GM12891 (cell line): ENCODE measurements around the gene SPOPL.

Experiments
- POLR2A ChIP-seq: IDR thresholded peaks from 2 replicates; pipeline ENCODE4 v1.6.1; 2011; ENCODE audit warnings: low read depth, low read length, control low read depth
- POLR2AphosphoS5 ChIP-seq: IDR thresholded peaks from 2 replicates; pipeline ENCODE4 v1.6.1; 2011; ENCODE audit warnings: low read depth, low read length, control low read depth
- POU2F2 ChIP-seq: IDR thresholded peaks from 2 replicates; pipeline ENCODE4 v1.6.1; 2011; ENCODE audit warnings: low read depth, mild to moderate bottlenecking, control low read depth, low read length, moderate library complexity
- TAF1 ChIP-seq: IDR thresholded peaks from 2 replicates; pipeline ENCODE4 v1.6.1; 2011; ENCODE audit warnings: low read depth, low read length, control low read depth

GRCh38 chr2:138548796-138549195 lies 47.2 kb downstream of the SPOPL start:
- TF ChIP-seq POLR2A = no peak
- no peak for TF ChIP-seq TAF1
- no peak for TF ChIP-seq POLR2AphosphoS5
- TF ChIP-seq POU2F2 = no peak
